Measurements from ENCODE around the gene SCAMP3.
"Not testable (repeated sequence)": the region's sequence is repeated elsewhere in the genome, so short reads cannot be mapped to it uniquely, and the experiment has no call there.

SCAMP3 gene

GRCh38 chr1:155227261-155228095 lies 34.7 kb downstream of the SCAMP3 start:
- peak; percentile 100 for DNase-seq (ENCODE audit: low spot score)

GRCh38 chr1:155226910-155227260 lies 35.3 kb downstream of the SCAMP3 start:
- DNase-seq (ENCODE audit: low spot score): peak; percentile 41

- peak; percentile 78 for DNase-seq (ENCODE audit: low spot score)
Measured at GRCh38 chr1:155226188-155226909, 35.8 kb downstream of the SCAMP3 start.

GRCh38 chr1:155225404-155225759 lies 36.8 kb downstream of the SCAMP3 start:
- DNase-seq (ENCODE audit: low spot score): not testable (repeated sequence)

- DNase-seq (ENCODE audit: low spot score): no peak
Measured at GRCh38 chr1:155223047-155223446, 39.1 kb downstream of the SCAMP3 start.

- not testable (repeated sequence) for DNase-seq (ENCODE audit: low spot score)
Measured at GRCh38 chr1:155220211-155220965, 41.8 kb downstream of the SCAMP3 start.

- peak; percentile 13 for DNase-seq (ENCODE audit: low spot score)
Measured at GRCh38 chr1:155219592-155220031, 42.5 kb downstream of the SCAMP3 start.

- DNase-seq (ENCODE audit: low spot score): peak; percentile 36
Measured at GRCh38 chr1:155218854-155219591, 43.1 kb downstream of the SCAMP3 start.

DNA sequence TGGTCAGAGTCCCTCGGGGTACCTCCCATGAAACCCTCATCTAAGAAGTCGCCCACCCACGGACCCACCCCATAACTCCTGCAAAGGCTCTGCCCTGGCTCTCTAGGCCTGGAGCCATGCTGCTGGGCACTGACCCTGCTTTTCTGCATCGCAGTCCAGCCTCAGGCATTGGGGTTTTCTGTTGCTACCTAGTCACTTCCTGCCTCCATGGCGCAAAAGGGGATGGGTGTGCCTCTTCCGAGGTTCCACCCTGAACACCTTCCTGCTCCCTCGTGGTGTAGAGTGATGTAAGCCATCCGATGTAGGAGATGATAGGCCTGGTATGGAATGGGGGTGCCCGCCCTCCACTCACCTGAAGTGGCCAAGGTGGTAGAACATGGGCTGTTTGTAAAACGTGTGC lies 47.5 kb downstream of the SCAMP3 start:
- not testable (repeated sequence) for DNase-seq (ENCODE audit: low spot score)

- DNase-seq (ENCODE audit: low spot score): not testable (repeated sequence)
Measured at GRCh38 chr1:155212051-155212440, 50.1 kb downstream of the SCAMP3 start.

DNA sequence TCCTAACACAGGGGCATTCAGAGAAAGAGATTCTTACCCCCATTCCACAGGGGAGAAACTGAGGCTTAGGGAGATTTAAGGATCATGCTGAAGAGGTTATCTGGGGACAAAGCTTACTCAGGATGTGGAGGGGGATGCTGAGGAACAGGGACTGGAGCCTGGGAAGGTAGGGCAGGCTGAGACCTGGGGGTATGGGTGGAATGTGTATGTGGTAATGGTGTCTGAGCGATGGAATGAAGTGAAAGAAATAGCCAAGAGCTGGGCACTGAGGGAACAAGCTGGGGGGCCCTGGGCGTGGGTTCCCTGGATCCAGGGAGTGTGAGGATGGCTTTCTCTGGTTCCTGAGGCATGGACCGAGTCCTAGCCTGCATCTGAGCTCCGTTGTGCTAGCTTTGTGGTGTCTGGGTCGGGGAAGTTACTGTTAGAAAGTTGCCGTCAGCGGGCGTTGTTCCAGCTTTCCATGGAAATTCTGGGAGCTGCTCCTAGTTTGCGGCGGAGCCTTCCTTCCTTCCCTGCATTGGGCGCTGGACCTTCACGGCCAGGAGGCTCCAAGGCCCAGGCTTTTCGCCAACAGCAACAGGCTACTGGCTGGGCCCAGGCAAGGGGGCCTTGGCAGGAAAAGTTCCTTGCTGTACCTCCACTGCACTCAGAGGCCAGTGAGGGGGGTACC lies 50.6 kb downstream of the SCAMP3 start:
- not testable (repeated sequence) for DNase-seq (ENCODE audit: low spot score)

GRCh38 chr1:155210314-155211104 lies 51.7 kb downstream of the SCAMP3 start:
- no peak for DNase-seq (ENCODE audit: low spot score)

DNA sequence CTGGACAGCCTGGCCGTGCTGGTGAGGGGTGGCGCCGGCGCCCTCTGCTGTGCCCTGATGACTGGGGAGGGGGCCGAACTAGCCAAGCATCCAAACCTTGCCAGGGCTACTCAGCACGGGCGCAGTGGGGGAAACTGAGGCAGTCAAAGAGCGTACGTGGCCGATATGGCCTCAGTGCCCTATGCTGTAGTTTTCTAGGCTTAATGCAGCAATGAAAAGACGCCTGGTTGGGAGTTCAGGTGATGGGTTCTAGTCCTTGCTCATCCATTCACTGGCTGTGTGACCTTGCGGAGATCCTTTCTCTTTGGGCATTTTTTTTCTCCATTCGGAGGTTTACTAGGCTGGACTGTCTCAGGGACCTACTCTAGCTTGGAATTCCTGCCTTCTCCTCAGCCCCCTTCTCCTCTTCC lies 52.8 kb downstream of the SCAMP3 start:
- DNase-seq (ENCODE audit: low spot score): no peak

- peak; percentile 85 for DNase-seq (ENCODE audit: low spot score)
Measured at GRCh38 chr1:155208541-155209311, 53.4 kb downstream of the SCAMP3 start, which contains the start of gene MTX1. MTX1 (plus strand) TSS chr1:155208695; CDS start chr1:155208805, 110 bp downstream.

- DNase-seq (ENCODE audit: low spot score): no peak
Measured at GRCh38 chr1:155207806-155208540, 54.2 kb downstream of the SCAMP3 start, which contains the start of gene THBS3. THBS3 (minus strand) TSS chr1:155207897; CDS start chr1:155207876, 21 bp downstream.

DNA sequence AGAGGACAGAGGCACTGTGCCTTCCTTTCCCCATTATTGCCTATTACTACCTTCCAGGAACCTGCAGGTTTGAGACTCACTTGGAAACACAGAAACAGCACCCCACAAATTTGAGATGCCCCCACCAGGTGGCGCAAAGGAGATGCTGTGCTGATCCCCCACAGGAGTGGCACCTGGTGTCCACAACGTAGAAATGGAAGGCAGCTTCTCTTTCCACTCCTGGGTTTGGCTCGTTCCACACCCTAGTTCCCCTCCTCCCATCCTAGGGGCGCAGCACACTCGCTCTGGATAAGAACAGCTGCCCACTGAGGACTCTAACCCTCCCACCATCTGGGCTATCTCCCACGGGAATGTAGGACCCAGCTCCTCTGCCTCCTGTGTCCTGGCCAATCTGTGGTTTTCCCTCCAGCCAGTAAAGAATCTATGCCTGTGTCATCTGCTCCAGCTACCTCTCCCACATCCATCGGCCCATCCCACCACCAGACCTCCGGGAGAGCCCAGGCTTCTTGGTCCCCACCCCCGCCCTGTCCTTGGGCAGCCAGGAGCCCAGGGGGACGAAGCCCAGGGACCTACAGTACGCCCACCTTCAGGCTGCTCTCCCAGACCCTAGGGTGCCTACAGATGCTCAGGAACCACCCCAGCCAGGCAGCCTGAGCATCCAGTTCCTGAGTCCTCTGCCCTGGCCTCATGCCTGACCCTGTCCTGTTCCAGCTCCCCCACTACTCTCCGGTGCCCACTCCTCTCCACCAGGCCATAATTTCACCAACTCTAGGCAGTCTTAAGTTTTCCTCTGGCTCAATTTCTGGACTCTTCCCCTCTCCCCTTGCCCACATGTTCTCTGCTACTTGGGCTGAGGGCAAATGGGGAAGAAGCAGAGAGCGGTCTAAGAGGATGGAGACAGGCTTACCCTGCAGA lies 55.0 kb downstream of the SCAMP3 start:
- DNase-seq (ENCODE audit: low spot score): peak; percentile 91
